DLD1 (cell line): ENCODE results near the gene AQP12A.
"Not testable (repeated sequence)": the region's sequence is repeated elsewhere in the genome, so short reads cannot be mapped to it uniquely, and the experiment has no call there.

Experiments
- in situ Hi-C: cut with HindIII; loops from 2 replicates; pipeline ENCODE4 v1.10.0; 2017; ENCODE audit warnings: low sequenced_read_pairs

Gene AQP12A

GRCh38 chr2:240691631-240692420, at the start of gene AQP12A:
TSS of gene AQP12A (plus strand) at chr2:240691866. CDS start at chr2:240691914, 48 bp downstream.
- in situ Hi-C loops = not testable (repeated sequence)

DNA sequence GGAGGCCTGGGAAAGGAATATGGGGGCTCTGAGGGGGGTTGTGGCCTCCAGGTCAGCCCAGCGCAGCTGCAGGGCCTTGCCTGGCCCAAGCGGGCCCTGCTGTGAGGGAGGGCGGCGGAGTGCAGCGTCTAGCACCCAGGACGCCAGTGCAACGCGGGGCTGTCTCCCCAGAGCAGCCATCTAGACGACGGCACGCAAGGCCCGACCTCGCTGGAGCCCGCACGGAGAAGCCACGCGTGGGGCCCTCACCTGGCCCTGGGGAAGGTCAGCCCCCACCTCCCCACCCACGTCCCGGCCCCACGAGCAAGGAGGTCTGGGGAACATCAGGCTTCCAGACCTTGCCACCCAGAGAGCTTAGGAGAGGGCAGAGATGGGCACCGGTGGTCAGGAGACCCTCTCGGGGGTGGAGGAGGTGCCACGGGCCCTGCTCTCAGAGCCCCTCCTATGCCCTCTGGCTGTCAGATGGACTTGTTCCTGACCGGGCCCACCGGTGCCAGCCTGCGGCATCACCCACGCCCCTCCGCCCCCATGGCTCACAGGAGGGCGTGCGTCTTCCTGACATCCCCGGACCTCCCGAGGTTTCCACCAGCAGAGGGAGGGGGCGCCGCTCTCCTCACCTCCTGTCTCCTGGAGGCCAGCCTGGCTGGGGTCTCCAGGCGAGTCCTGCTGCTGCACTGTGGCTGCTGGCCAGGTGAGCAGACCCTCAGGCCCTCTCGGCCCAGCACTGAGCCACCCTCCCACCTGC, 49.4 kb upstream of the AQP12A start:
- in situ Hi-C loops = loop anchor here (10.0 kb wide), 1 partner anchor 183 kb away; the partner anchor contains the start of gene KIF1A

DNA sequence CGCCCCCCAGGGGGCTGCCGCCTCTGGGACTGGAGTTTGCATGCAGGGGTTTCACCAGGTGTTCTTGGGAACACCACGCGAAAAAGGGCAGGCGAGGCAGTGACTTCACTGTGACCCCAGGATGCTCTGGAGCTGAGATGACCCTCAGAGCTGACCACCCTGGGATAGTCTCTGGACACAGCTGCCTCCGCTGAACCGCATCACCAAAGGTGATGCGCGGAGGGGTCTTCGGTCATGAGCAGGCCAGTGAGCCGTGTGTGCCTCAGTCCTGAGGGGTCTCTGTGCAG, 48.9 kb upstream of the AQP12A start:
- in situ Hi-C loops = loop anchor here (10.0 kb wide), 1 partner anchor 182 kb away; the partner anchor contains the start of gene KIF1A

GRCh38 chr2:240643093-240643810, 48.4 kb upstream of the AQP12A start:
- in situ Hi-C loops = loop anchor here (10.0 kb wide), 1 partner anchor 182 kb away; the partner anchor contains the start of gene KIF1A

DNA sequence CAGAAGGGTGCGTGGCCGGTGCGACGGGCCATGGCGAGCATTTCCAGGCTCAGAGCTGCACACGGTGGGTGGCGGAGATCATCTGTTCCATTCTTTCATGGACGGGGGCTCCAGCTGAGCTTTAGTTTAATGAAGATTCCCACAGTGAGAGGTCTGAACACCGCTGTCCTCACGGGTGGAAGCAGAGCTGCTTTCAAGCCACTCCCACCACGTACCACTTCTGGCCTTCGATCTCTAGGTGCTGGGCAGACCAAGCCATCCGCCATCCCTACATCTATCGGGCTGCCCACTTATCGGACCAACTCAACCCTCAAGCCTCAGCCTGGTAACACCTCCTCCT, 47.9 kb upstream of the AQP12A start:
- in situ Hi-C loops = loop anchor here (10.0 kb wide), 1 partner anchor 181 kb away; the partner anchor contains the start of gene KIF1A

DNA sequence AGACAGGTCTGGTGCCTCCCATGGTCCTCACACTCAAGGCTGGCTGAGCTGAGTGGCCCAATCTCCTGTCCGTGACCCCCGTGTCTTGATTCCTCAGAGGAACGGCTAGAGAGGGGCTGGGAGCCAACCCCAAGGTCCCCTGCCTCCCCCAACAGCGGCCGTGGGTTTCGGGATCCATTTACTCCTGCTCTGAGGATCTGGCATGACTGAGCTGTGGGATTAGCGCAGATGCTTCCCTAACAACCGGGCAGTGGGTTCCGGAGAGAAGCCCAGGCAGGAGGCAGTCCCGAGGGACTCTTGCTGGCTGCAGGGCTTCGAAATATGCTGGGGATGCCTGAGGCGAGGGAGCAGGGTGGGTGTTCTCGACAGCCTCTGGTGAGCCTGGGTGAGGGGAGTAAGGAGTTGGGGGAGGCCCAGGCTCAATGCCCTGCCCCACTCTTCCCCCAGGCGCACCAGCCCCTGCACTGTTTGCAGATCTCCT, 47.5 kb upstream of the AQP12A start:
- in situ Hi-C loops = loop anchor here (10.0 kb wide), 1 partner anchor 181 kb away; the partner anchor contains the start of gene KIF1A

DNA sequence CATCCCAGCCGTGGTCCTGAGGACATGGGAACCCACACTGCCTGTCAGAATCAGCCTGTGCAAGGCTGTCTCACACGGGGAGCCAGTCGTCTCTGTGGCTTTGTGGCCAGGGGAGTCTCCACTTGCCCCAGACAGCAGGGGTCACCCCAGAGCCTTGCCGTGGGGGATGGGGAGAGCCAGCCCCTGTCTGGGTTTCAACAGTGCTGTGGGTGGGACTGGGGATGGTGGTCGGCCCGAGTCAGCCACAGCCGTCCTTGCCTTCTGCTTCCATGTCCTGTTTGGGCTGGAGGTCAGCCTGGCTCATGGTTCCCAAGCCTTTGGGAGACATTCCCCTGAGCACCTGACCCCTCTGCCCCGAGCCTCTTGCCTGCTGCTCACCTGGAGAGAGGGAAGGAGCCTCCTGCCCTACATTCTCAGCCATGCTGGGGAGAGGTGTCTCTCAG, 46.8 kb upstream of the AQP12A start:
- in situ Hi-C loops = loop anchor here (10.0 kb wide), 1 partner anchor 180 kb away; the partner anchor contains the start of gene KIF1A

GRCh38 chr2:240645346-240645745, 46.3 kb upstream of the AQP12A start:
- in situ Hi-C loops = loop anchor here (10.0 kb wide), 1 partner anchor 179 kb away; the partner anchor contains the start of gene KIF1A

- in situ Hi-C loops = loop anchor here (10.0 kb wide), 1 partner anchor 179 kb away; the partner anchor contains the start of gene KIF1A
Observed at GRCh38 chr2:240645801-240646175, 45.9 kb upstream of the AQP12A start.

- in situ Hi-C loops = loop anchor here (10.0 kb wide), 1 partner anchor 178 kb away; the partner anchor contains the start of gene KIF1A
Observed at GRCh38 chr2:240646176-240646899, 45.3 kb upstream of the AQP12A start.

- in situ Hi-C loops = loop anchor here (10.0 kb wide), 1 partner anchor 178 kb away; the partner anchor contains the start of gene KIF1A
Observed at GRCh38 chr2:240646900-240647502, 44.7 kb upstream of the AQP12A start.

GRCh38 chr2:240647503-240648154, 44.0 kb upstream of the AQP12A start:
- in situ Hi-C loops = loop anchor here (10.0 kb wide), 1 partner anchor 177 kb away; the partner anchor contains the start of gene KIF1A

DNA sequence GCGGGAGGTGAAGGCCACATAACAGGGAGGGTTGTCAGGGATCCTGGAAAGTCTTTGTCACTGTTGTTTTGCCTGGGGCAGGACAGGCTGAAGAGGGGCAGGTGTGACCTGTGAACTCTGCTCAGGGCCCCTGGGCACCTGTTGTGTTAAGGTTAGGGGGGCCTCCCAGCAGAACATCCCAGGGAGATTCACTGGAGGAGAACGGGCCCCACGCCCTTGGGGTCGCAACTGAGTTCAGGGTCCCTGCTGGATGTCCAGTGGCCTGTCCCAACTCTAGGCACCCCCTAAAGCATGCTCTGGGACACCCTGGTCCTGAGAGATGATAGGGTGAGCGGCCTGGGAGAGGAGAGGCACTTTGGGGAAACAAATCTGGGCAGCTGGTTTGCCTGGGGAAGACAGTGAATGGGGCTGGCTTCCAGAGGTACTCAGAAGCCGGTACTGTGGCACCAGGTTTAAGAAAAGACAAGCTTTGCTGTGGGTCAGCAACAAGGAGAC, 43.5 kb upstream of the AQP12A start:
- in situ Hi-C loops = loop anchor here (10.0 kb wide), 1 partner anchor 177 kb away; the partner anchor contains the start of gene KIF1A

DNA sequence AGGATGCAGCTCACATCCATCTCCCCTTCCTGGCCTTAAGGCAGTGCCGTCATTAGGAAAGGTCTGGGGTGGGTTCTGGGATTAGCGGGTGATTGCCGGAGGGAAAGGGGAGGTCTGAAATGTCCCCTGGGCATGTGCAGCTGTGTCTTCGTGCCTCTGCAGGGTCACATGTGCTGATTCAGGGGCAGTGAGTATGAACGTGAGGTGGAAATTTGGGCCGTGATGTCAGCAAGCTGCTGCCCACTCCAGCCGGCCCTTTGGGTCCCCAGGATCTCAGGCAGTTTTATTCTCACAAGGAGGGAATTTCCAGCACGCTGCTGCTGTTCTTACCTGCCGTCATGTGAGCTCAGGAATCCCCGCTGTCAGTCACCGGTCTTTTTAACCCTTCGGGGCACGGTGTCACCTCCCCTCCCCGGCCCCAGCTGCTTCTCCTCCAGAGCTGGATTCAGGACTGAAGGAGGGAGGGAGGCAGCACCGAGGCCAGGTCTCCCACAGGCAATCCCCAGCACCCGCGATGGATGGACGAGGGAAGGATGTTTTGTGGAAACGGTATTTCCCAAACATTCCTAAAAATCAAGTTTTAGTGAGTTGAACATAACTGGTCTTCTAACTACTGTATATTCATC, 42.9 kb upstream of the AQP12A start:
- in situ Hi-C loops = loop anchor here (10.0 kb wide), 1 partner anchor 176 kb away; the partner anchor contains the start of gene KIF1A

GRCh38 chr2:240649331-240649730, 42.3 kb upstream of the AQP12A start:
- in situ Hi-C loops = loop anchor here (10.0 kb wide), 1 partner anchor 175 kb away; the partner anchor contains the start of gene KIF1A

GRCh38 chr2:240650254-240650965, 41.3 kb upstream of the AQP12A start:
- in situ Hi-C loops = no loop called here

DNA sequence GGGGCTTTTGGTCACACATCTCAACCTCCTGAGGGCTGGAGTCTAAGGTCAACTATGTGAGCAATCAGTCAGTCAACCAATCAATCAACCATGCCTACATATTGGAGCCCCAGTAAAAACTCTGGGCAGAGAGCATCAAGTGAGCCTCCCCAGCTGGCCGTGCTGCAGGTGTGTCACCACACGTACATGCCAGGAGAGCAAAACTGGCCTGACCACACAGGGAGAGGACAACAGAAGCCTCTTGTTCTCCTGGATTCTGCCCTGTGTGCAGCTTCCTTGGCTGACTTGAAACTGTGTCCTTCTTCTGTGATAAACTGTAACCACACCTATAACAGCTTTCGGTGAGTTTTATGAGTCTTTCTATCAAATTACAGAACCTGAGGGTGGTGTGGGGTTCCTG, 40.5 kb upstream of the AQP12A start:
- in situ Hi-C loops = no loop called here
